ENCODE data around the gene DPM1.

GRCh38 chr20:50987493-50988210, 29.3 kb upstream of the DPM1 start:
- TF ChIP-seq POLR2A (IDR thresholded peaks at IDR 0.05) (no peak), CTCF (IDR thresholded peaks at IDR 0.05) (peak; percentile 71 to 96 (median 92))
